Measurements from ENCODE around the gene RAD51B.

DNA sequence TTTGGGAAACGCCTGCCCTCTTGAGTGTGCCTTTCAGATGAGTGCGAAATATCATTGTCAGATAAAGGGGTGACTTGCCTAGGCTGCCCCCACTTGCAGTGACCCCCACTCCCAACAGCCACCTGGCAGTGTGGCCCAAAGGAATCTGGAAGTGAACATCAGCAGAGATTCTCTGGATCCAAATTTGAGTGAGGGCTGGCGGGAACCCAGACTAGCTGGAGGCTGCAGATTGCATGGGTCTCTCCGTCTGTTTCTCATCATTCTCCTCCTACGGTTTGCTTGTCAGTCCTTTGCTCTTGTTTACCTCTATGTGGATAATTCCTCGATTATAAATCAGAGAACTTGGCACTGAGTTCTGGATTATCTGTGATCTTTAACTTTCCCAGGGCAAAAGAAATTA lies 692.5 kb downstream of the RAD51B start:
- TF ChIP-seq EZH2 (optimal IDR thresholded peaks at IDR 0.05; ENCODE audit: low read depth, low read length) = no peak
- TF ChIP-seq, protein P1, sequence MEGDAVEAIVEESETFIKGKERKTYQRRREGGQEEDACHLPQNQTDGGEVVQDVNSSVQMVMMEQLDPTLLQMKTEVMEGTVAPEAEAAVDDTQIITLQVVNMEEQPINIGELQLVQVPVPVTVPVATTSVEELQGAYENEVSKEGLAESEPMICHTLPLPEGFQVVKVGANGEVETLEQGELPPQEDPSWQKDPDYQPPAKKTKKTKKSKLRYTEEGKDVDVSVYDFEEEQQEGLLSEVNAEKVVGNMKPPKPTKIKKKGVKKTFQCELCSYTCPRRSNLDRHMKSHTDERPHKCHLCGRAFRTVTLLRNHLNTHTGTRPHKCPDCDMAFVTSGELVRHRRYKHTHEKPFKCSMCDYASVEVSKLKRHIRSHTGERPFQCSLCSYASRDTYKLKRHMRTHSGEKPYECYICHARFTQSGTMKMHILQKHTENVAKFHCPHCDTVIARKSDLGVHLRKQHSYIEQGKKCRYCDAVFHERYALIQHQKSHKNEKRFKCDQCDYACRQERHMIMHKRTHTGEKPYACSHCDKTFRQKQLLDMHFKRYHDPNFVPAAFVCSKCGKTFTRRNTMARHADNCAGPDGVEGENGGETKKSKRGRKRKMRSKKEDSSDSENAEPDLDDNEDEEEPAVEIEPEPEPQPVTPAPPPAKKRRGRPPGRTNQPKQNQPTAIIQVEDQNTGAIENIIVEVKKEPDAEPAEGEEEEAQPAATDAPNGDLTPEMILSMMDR (IDR thresholded peaks at IDR 0.05; ENCODE audit: low read length) = no peak
